Mammary epithelial cell (primary cell): ENCODE data around the gene ENO4.

ENCODE experiments used
- EZH2 ChIP-seq: IDR thresholded peaks from 2 replicates; pipeline ENCODE4 v1.6.1; 2012; ENCODE audit warnings: low read length, inconsistent platforms, borderline replicate concordance
- TF ChIP-seq, protein P1 (sequence below), 2 donors: IDR thresholded peaks in 1 of 2; conservative IDR thresholded peaks in 1 of 2; 2 replicates each; pipeline ENCODE4 v1.5.1; 2011 to 2012; ENCODE audit warnings: inconsistent platforms in 2 of 2, low read length in 2 of 2, mild to moderate bottlenecking in 2 of 2, control low read depth in 1 of 2, low read depth in 1 of 2; ENCODE audit not compliant: insufficient read depth in 1 of 2; ENCODE audit errors: extremely low read depth in 1 of 2

DNA sequence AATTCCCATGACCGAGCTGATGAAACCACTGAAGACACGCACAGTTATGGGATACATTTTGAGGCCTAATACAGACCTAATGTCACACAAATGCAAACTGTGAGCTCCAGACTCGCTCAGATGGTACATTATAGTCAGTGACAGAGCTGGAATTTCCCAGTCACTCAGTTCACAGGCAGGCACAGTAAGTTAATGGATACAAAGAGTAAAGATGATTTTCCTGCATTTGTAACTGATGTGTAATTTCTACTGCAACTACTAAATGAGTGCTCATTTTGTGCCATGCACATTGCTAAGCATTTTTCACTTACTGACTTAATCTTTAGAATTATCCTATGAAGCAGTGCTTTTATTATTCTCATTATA, 56.5 kb downstream of the ENO4 start:
- no peak for TF ChIP-seq EZH2
- TF ChIP-seq, protein P1, sequence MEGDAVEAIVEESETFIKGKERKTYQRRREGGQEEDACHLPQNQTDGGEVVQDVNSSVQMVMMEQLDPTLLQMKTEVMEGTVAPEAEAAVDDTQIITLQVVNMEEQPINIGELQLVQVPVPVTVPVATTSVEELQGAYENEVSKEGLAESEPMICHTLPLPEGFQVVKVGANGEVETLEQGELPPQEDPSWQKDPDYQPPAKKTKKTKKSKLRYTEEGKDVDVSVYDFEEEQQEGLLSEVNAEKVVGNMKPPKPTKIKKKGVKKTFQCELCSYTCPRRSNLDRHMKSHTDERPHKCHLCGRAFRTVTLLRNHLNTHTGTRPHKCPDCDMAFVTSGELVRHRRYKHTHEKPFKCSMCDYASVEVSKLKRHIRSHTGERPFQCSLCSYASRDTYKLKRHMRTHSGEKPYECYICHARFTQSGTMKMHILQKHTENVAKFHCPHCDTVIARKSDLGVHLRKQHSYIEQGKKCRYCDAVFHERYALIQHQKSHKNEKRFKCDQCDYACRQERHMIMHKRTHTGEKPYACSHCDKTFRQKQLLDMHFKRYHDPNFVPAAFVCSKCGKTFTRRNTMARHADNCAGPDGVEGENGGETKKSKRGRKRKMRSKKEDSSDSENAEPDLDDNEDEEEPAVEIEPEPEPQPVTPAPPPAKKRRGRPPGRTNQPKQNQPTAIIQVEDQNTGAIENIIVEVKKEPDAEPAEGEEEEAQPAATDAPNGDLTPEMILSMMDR (conservative IDR thresholded peaks at IDR 0.05 in 1 of 2, IDR thresholded peaks at IDR 0.05 in 1 of 2; ENCODE audit: extremely low read depth in 1 of 2, insufficient read depth in 1 of 2, low read depth in 1 of 2, low read length in 2 of 2): no peak
